Naive B cell (primary cell): ENCODE measurements around the gene C5orf34. TPM values are rescaled to one million over a fixed set of nuclear protein-coding genes. Genes with fewer than 3 reads are reported as not detected.

Experiments
- ATAC-seq, 2 donors: fragments of 150-1000 bp; cut with Tn5 transposase; 2 replicates each; pipeline ENCODE4 v1.10.0; 2021; ENCODE audit warnings: low read depth in 2 of 2, mild to moderate bottlenecking in 2 of 2, moderate library complexity in 2 of 2
- DNase-seq: peaks from one replicate; pipeline ENCODE4 v3.0.0; 2022
- H3K27ac Mint-ChIP-seq, 6 donors: one replicate each; pipeline ENCODE4 v1.8.0; 2020 to 2022; ENCODE audit warnings: mild to moderate bottlenecking in 6 of 6, mixed read lengths in 6 of 6, moderate library complexity in 5 of 6, inconsistent platforms in 2 of 6
- H3K27me3 Mint-ChIP-seq, 3 donors: one replicate each; pipeline ENCODE4 v1.8.0; 2021 to 2022; ENCODE audit warnings: mixed read lengths in 3 of 3, mild to moderate bottlenecking in 1 of 3
- H3K36me3 Mint-ChIP-seq, 2 donors: one replicate each; pipeline ENCODE4 v1.8.0; 2020 to 2022; ENCODE audit warnings: mixed read lengths in 2 of 2, inconsistent platforms in 1 of 2, mild to moderate bottlenecking in 1 of 2
- H3K4me1 Mint-ChIP-seq, 3 donors: one replicate each; pipeline ENCODE4 v1.8.0; 2020 to 2022; ENCODE audit warnings: mixed read lengths in 3 of 3, inconsistent platforms in 1 of 3, mild to moderate bottlenecking in 1 of 3, moderate library complexity in 1 of 3
- H3K4me3 Mint-ChIP-seq, 8 donors: one replicate each; pipeline ENCODE4 v1.8.0; 2020 to 2022; ENCODE audit warnings: mild to moderate bottlenecking in 8 of 8, mixed read lengths in 8 of 8, moderate library complexity in 8 of 8, inconsistent platforms in 2 of 8
- H3K9me3 Mint-ChIP-seq, 7 donors: one replicate each; pipeline ENCODE4 v1.8.0; 2020 to 2022; ENCODE audit warnings: mixed read lengths in 7 of 7, mild to moderate bottlenecking in 5 of 7, inconsistent platforms in 2 of 7, moderate library complexity in 1 of 7
- polyA plus RNA-seq, 6 donors: library from polyadenylated mRNA; unstranded; fragments of 300-500 nt; fragmentation: Illumina TruSeq; gene quantifications; one replicate each; pipeline ENCODE4 v1.2.3, GENCODE V29; 2021; ENCODE audit warnings: low read depth in 6 of 6

The C5orf34 gene
- polyA plus RNA-seq, 6 donors from 2014 or later: 1.2 to 3.9 (median 2.5) TPM; not detected in 1

DNA sequence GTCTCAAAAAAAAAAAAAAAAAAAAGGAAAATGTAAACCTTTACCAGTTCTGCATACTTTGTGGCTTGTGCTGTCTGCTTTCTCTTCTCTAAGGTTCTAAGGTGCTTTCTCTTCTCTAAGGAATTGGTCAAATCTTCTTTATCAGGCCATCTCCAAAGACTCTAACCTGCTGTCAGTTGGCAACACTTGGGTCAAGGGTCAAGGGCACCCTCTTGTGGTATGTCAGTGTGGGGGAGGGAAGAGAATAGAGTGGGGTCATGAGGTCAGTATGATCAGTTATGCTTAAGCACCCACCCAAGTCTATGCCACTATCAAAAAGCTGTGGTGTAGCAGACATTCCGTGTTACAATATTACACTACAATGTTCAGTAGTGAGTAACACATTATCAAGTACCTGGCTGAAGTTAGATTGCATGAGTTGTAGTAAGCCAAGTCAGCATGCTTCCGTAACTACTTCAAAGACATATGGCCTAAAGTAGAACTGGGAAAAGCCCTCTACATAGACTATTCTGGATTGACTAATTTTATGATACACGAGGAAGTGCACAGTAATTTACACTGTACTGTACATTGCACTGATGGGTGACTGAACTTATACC is 77.8 kb downstream of the C5orf34 start:
- Mint-ChIP-seq H3K9me3 (peaks cover 19 to 46% (median 32%) of the 10 kb centered on the region in 7 donors), H3K36me3 (peaks cover 0 to 24% of the 10 kb centered on the region in 2 donors), H3K4me1 (peaks cover 4 to 17% (median 11%) of the 10 kb centered on the region in 3 donors), H3K27ac (peak overlapping the region in 1 of 6 donors; percentile 2), H3K27me3 (no peaks in the 10 kb centered on the region), H3K4me3 (no peak overlapping the region)
- ATAC-seq (no peak), DNase-seq (no peak)

Other genes with a start within 250 kb of the C5orf34 start
- gene HMGCS1, start 201.7 kb downstream of the C5orf34 start, polyA plus RNA-seq: 10 to 100 TPM; 16.4 to 24.8 (median 19.7) TPM
- 10 to 100 TPM; 15.3 to 22.3 (median 19.5) TPM for gene CCL28, start 102.8 kb downstream of the C5orf34 start, polyA plus RNA-seq
- gene TMEM267, start 31.3 kb downstream of the C5orf34 start, polyA plus RNA-seq: 10 to 100 TPM; 26.6 to 44.0 (median 28.6) TPM
- 10 to 100 TPM; 42.2 to 73.4 (median 50.0) TPM for gene PAIP1, start 41.9 kb upstream of the C5orf34 start, polyA plus RNA-seq
- 10 to 100 TPM; 41.8 to 60.7 (median 45.8) TPM for gene NNT, start 88.0 kb upstream of the C5orf34 start, polyA plus RNA-seq